HCT116 (cell line): Measurements from ENCODE around the gene PTPRC. TPM values are rescaled to one million over a fixed set of nuclear protein-coding genes. Genes with fewer than 3 reads are reported as not detected.

Source experiments
- ATAC-seq: fragments of 200-7000 bp; cut with Tn5 transposase; 2 replicates; pipeline ENCODE4 v1.9.1; 2020; ENCODE audit warnings: mild to moderate bottlenecking, moderate library complexity
- BruUV-seq: library from RNA; stranded (reverse); fragments of 400-500 nt; replicated peaks from 2 replicates; lab custom pipeline; 2021; lab: Mats Ljungman, UMichigan
- CTCF ChIA-PET: fragments of 300-600 bp; sonication (Branson Sonifier 250); formaldehyde crosslinking; loops from one replicate; lab custom pipeline; 2021; ENCODE audit warnings: antibody characterized with exemption; lab: Charles Lee
- POLR2A ChIA-PET: fragments of 300-600, 350-600 bp; sonication (Branson Sonifier 250); formaldehyde crosslinking; loops from one replicate; lab custom pipeline; 2021; ENCODE audit warnings: antibody characterized with exemption; lab: Charles Lee
- RAD21 ChIA-PET, 2 experiments: fragments of 300-600 bp; sonication (Branson Sonifier 250); formaldehyde crosslinking; loops; one replicate each; lab custom pipeline; 2023; ENCODE audit warnings: low total read pairs in 2 of 2; ENCODE audit not compliant: uncharacterized antibody in 2 of 2, unreplicated experiment in 2 of 2, low non-redundant PET in 1 of 2; lab: Charles Lee
- DNase-seq: peaks from one replicate; pipeline ENCODE4 v3.0.0-alpha.2; 2010; ENCODE audit warnings: low read depth, low spot score
- H2AFZ ChIP-seq: fragments of 200-600 bp; shearing (Covaris generic), sonication (generic); 2 replicates; pipeline ENCODE4 v1.6.1; 2017; ENCODE audit warnings: low read depth, mixed run types, mixed read lengths, antibody characterized with exemption, low read length; ENCODE audit not compliant: poor library complexity, severe bottlenecking
- H3K27ac ChIP-seq: 2 replicates; pipeline ENCODE4 v1.5.1; 2012; ENCODE audit warnings: low read depth, low read length
- H3K27me3 ChIP-seq: fragments of 200-600 bp; sonication (generic); 2 replicates; pipeline ENCODE4 v1.6.1; 2016; ENCODE audit warnings: mixed run types, low read length, mixed read lengths; ENCODE audit not compliant: insufficient read depth
- H3K36me3 ChIP-seq, 2 experiments: fragments of 200-500 bp in 1 of 2; fragments of 200-600 bp in 1 of 2; sonication (Bioruptor generic) in 1 of 2; sonication (generic) in 1 of 2; 2 replicates each; pipeline versions ENCODE4 v1.5.1 to v1.6.1; 2014 to 2016; ENCODE audit warnings: low read length in 2 of 2, inconsistent platforms in 1 of 2, mixed read lengths in 1 of 2, mixed run types in 1 of 2; ENCODE audit not compliant: insufficient read depth in 2 of 2, control insufficient read depth in 1 of 2
- H3K4me1 ChIP-seq, 2 experiments: fragments of 200-600 bp in 1 of 2; sonication (generic) in 1 of 2; 2 replicates each; pipeline versions ENCODE4 v1.5.1 to v1.6.1; 2012 to 2017; ENCODE audit warnings: low read length in 2 of 2, inconsistent platforms in 1 of 2, mild to moderate bottlenecking in 1 of 2, mixed read lengths in 1 of 2, mixed run types in 1 of 2, moderate library complexity in 1 of 2; ENCODE audit not compliant: insufficient read depth in 2 of 2, control insufficient read depth in 1 of 2
- H3K4me2 ChIP-seq: fragments of 200-600 bp; sonication (generic); 2 replicates; pipeline ENCODE4 v1.6.1; 2017; ENCODE audit warnings: mixed run types, low read length, mixed read lengths
- H3K4me3 ChIP-seq, 2 experiments: fragments of 200-600 bp in 1 of 2; sonication (generic) in 1 of 2; replicated peaks in 1 of 2; 2 replicates each; pipeline ENCODE4 v1.5.1; 2011 to 2016; ENCODE audit warnings: low read length in 2 of 2, control low read depth in 1 of 2, low read depth in 1 of 2, mild to moderate bottlenecking in 1 of 2, mixed read lengths in 1 of 2, mixed run types in 1 of 2
- H3K79me2 ChIP-seq: fragments of 200-600 bp; sonication (generic); 2 replicates; pipeline ENCODE4 v1.6.1; 2017; ENCODE audit warnings: mild to moderate bottlenecking, mixed run types, low read length, moderate library complexity, mixed read lengths; ENCODE audit not compliant: insufficient read depth
- H3K9ac ChIP-seq: fragments of 200-600 bp; sonication (generic); 2 replicates; pipeline ENCODE4 v1.6.1; 2016; ENCODE audit warnings: low read length, mixed read lengths
- H3K9me2 ChIP-seq: fragments of 200-600 bp; sonication (generic), shearing (Covaris generic); 2 replicates; pipeline ENCODE4 v1.6.1; 2017; ENCODE audit warnings: mixed run types, mild to moderate bottlenecking, moderate library complexity; ENCODE audit not compliant: insufficient read depth
- H3K9me3 ChIP-seq, 2 experiments: fragments of 200-500 bp in 1 of 2; fragments of 200-600 bp in 1 of 2; sonication (Bioruptor generic) in 1 of 2; sonication (generic) in 1 of 2; 2 replicates each; pipeline ENCODE4 v1.6.1; 2014 to 2017; ENCODE audit warnings: low read length in 2 of 2, mixed read lengths in 2 of 2, inconsistent platforms in 1 of 2, low read depth in 1 of 2, mild to moderate bottlenecking in 1 of 2, mixed run types in 1 of 2, moderate library complexity in 1 of 2; ENCODE audit not compliant: control insufficient read depth in 1 of 2, insufficient read depth in 1 of 2
- H4K20me1 ChIP-seq: fragments of 200-600 bp; sonication (generic), shearing (Covaris generic); 2 replicates; pipeline ENCODE4 v1.6.1; 2017; ENCODE audit warnings: mixed run types, mild to moderate bottlenecking, moderate library complexity; ENCODE audit not compliant: insufficient read depth
- CBX3 ChIP-seq: IDR thresholded peaks from 2 replicates; pipeline ENCODE4 v1.6.1; 2012; ENCODE audit warnings: low read depth
- CEBPB ChIP-seq: IDR thresholded peaks from 2 replicates; pipeline ENCODE4 v1.6.1; 2012; ENCODE audit warnings: low read depth
- ELF1 ChIP-seq: IDR thresholded peaks from 2 replicates; pipeline ENCODE4 v1.6.1; 2012; ENCODE audit warnings: low read depth, borderline replicate concordance
- POLR2A ChIP-seq: IDR thresholded peaks from 2 replicates; pipeline ENCODE4 v1.7.0; 2011; ENCODE audit warnings: borderline replicate concordance; ENCODE audit not compliant: insufficient read depth, insufficient read length; ENCODE audit errors: extremely low read depth
- SIN3A ChIP-seq: IDR thresholded peaks from 2 replicates; pipeline ENCODE4 v1.6.1; 2012; ENCODE audit warnings: low read depth
- TCF7L2 ChIP-seq: IDR thresholded peaks from 2 replicates; pipeline ENCODE4 v1.7.0; 2011; ENCODE audit warnings: borderline replicate concordance, inconsistent platforms; ENCODE audit not compliant: insufficient read depth, insufficient read length; ENCODE audit errors: extremely low read depth
- YY1 ChIP-seq: IDR thresholded peaks from 2 replicates; pipeline ENCODE4 v1.6.1; 2011; ENCODE audit warnings: low read length, low read depth, moderate library complexity, mild to moderate bottlenecking; ENCODE audit not compliant: insufficient replicate concordance; ENCODE audit errors: extremely low read depth
- intact Hi-C: fragments of 100-400 bp; cut with micrococcal nuclease; formaldehyde crosslinking; loops from 2 replicates; pipeline ENCODE4 v1.10.0; 2022
- total RNA-seq: library from RNA; stranded (reverse); gene quantifications from one replicate; pipeline ENCODE4 v1.2.1, GENCODE V29; 2021; ENCODE audit not compliant: unreplicated experiment
- TF ChIP-seq, protein P1 (sequence below): IDR thresholded peaks from 2 replicates; pipeline ENCODE4 v1.6.1; 2012; ENCODE audit warnings: low read depth
- TF ChIP-seq, protein P2 (sequence below): IDR thresholded peaks from 2 replicates; pipeline ENCODE4 v1.6.1; 2012

PTPRC gene
- total RNA-seq, 1 experiment from 2014 or later: 1.2 TPM

DNA sequence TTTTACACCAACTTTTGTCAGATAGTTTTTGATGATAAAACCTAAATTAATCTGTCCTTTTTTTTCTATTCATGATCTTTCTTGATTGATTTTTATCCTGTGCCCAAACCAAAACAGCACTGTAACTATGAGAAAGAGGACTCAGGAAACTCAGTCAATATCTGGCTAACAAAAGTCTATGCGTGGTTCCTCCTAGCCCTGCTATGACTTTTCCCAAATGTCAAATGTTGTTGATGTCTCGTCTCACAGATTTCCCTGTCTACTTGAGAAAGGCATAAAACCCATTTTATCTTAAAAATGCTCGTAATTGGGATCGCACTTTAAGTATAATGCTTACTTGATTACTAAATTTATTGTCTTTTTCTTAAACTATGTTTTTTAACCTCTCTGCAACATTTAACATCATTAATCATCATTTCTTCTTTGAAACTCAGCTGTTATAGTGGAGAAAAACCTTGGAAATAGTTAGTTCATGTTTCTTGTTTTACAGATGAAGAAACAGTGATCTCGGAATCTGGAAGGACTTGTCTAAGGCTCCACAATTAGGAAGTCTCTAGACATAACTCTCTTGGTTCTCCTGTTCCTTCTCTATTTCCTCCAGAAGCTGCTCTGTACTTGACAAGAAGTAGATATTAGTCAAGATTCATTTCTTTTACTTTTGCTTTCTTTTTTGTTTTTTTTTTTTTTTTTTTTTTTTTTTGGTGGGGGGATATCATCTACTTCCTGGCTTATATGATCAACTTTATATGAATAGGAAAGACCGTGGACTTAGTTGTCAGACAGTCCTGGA is 26.2 kb upstream of the PTPRC start (continued):
- TF ChIP-seq, protein P1, sequence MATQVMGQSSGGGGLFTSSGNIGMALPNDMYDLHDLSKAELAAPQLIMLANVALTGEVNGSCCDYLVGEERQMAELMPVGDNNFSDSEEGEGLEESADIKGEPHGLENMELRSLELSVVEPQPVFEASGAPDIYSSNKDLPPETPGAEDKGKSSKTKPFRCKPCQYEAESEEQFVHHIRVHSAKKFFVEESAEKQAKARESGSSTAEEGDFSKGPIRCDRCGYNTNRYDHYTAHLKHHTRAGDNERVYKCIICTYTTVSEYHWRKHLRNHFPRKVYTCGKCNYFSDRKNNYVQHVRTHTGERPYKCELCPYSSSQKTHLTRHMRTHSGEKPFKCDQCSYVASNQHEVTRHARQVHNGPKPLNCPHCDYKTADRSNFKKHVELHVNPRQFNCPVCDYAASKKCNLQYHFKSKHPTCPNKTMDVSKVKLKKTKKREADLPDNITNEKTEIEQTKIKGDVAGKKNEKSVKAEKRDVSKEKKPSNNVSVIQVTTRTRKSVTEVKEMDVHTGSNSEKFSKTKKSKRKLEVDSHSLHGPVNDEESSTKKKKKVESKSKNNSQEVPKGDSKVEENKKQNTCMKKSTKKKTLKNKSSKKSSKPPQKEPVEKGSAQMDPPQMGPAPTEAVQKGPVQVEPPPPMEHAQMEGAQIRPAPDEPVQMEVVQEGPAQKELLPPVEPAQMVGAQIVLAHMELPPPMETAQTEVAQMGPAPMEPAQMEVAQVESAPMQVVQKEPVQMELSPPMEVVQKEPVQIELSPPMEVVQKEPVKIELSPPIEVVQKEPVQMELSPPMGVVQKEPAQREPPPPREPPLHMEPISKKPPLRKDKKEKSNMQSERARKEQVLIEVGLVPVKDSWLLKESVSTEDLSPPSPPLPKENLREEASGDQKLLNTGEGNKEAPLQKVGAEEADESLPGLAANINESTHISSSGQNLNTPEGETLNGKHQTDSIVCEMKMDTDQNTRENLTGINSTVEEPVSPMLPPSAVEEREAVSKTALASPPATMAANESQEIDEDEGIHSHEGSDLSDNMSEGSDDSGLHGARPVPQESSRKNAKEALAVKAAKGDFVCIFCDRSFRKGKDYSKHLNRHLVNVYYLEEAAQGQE: no peak

DNA sequence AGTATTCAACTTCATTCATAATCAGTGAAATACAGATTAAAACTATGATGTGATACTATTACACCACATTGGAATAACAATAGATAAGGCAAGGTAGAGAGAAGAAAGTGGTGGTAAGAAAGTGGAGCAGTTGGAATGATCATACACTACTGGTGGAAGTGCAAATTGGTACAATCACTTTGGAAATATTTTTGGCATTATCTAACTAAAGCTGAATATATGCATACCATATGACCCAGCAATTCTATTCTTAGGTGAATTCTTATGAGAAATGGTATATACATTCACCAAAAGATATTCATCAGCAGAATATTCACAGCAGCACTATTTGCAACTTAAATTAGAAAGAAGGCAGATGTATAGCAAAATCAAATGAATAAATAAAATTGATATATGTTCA is 21.4 kb upstream of the PTPRC start:
- Histone ChIP-seq H3K27me3 (no peaks in the 10 kb centered on the region), H3K9me2 (no peaks in the 10 kb centered on the region), H3K9me3 (no peaks in the 10 kb centered on the region), H2AFZ (no peak overlapping the region), H3K36me3 (no peaks in the 10 kb centered on the region), H4K20me1 (no peaks in the 10 kb centered on the region), H3K79me2 (no peaks in the 10 kb centered on the region), H3K4me1 (no peaks in the 10 kb centered on the region), H3K4me2 (no peak overlapping the region)
- ATAC-seq: no peak
- BruUV-seq: no TSS peak
- RAD21 ChIA-PET: no interaction called here
- CTCF ChIA-PET: no interaction called here
- DNase-seq: no peak
- TF ChIP-seq TCF7L2 (no peak), CEBPB (no peak), ELF1 (no peak), POLR2A (no peak), CBX3 (no peak), SIN3A (no peak), YY1 (no peak)
- TF ChIP-seq, protein P2, sequence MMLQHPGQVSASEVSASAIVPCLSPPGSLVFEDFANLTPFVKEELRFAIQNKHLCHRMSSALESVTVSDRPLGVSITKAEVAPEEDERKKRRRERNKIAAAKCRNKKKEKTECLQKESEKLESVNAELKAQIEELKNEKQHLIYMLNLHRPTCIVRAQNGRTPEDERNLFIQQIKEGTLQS: no peak
- TF ChIP-seq, all 23 proteins: peak for 0
- intact Hi-C loops: no loop called here
- Histone ChIP-seq H3K4me3 (no peak overlapping the region), H3K9ac (no peak overlapping the region), H3K27ac (no peak overlapping the region)
- POLR2A ChIA-PET: no interaction called here
